H4 (cell line): ENCODE data around the gene APOL4. TPM values are rescaled to one million over a fixed set of nuclear protein-coding genes. Genes with fewer than 3 reads are reported as not detected.
A peak's percentile ranks its signal among the peaks of the same experiment; 100 is the strongest.
"Not testable (repeated sequence)": the region's sequence is repeated elsewhere in the genome, so short reads cannot be mapped to it uniquely, and the experiment has no call there.

ENCODE experiments used
- DNase-seq: peaks from one replicate; pipeline ENCODE4 v3.0.0-alpha.2; 2015; ENCODE audit warnings: low spot score
- total RNA-seq: library from RNA; depleted of rRNA; stranded (reverse); fragments of >200 nt; shearing (Covaris generic); gene quantifications from 2 replicates; pipeline ENCODE4 v1.2.3, GENCODE V29; 2014; rRNA removed

Gene APOL4, protein sequence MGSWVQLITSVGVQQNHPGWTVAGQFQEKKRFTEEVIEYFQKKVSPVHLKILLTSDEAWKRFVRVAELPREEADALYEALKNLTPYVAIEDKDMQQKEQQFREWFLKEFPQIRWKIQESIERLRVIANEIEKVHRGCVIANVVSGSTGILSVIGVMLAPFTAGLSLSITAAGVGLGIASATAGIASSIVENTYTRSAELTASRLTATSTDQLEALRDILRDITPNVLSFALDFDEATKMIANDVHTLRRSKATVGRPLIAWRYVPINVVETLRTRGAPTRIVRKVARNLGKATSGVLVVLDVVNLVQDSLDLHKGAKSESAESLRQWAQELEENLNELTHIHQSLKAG
- total RNA-seq, result 2.7 and 3.6 TPM in 2 replicates

GRCh38 chr22:36201630-36202319 lies at the start of gene APOL4:
Gene APOL4 (minus strand): TSS chr22:36201809. CDS start chr22:36201734, 75 bp downstream.
- DNase-seq, result no peak

GRCh38 chr22:36250292-36250960 lies 48.8 kb upstream of the APOL4 start:
- not testable (repeated sequence) for DNase-seq

GRCh38 chr22:36249160-36249559 lies 47.6 kb upstream of the APOL4 start:
- DNase-seq, result no peak

- no peak for DNase-seq
These were observed 46.3 kb upstream of the APOL4 start for GRCh38 chr22:36247955-36248354.

DNA sequence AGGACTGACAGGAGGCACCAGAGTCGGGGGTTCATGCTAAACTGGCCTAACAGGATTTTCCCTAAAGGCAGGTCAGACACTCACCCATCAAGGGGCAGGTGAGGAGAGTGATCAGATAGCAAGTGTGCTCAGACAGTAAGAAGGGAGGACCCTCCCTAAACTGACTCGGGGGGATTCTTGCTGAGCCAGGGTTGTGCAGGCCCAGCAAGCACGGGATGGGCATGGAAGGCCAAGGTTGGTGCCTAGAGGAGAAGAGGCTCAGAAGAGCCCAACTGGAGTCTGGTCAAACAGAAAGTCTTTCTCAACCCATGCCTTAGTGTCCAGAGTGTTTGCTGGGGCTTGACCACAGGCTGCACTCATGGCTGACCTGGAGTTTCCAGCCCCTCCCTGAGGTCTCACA lies 45.1 kb upstream of the APOL4 start:
- no peak for DNase-seq

- no peak for DNase-seq
These were observed 44.3 kb upstream of the APOL4 start for GRCh38 chr22:36245805-36246356.

DNA sequence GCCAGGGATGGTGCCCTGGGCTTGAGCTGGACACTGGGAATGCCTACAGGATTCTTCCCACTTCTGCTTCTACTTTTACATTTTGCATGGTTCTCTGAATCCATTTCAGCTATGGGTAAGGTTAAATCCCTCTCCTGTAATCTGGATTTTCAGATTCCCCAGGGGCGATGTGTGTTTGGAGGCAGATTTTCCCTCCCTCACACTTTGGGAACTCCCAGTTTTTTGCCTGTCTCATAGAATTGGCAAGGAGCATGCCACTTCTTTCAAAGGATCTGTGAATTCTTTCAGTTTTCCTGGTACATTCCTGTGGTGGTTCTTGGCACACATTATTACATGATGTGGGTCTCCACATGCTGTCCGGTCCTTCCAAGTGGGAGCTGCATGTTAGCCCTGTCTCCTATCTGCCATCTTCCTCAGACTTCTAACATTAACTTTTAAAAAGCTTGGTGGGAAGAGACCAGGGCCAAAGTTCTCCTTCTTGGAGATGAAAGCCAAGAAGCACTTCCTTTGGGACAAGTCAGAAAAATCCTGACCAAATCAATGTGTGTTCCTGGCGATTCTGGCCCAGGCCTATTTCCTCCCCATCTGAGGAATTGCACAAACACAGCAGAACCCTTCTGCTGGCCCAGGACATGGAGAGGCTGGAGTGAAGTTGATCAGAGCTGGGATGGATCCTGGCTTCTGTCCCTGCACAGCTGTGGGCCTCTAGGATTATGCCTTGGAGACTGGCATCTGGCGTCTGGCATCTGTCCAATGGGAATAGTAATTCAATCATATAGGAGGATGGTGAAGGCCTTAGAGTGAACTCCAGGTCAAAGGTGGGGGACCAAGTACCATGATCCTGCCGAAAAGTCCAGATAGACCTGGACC lies 43.1 kb upstream of the APOL4 start:
- no peak for DNase-seq

DNA sequence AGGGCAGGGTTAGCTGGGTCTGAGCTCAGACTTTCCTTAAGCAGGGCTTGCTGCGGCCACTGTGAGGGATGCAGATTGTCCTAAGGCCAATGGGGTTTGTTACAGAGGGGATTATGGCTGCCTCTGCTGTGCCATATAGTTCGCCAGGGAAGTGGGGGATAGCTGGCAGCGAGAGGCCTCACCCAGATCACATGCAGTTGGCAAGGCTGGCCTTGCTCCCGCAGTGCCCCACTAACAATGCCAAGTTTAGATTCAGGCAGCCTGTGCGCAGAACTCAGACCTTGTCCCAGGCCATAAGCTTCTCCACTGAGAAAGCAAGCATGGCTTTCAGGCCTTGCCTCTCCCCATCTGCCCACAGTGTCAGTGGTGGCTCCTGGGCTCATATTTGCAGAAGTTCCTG lies 42.4 kb upstream of the APOL4 start:
- DNase-seq, result no peak

DNA sequence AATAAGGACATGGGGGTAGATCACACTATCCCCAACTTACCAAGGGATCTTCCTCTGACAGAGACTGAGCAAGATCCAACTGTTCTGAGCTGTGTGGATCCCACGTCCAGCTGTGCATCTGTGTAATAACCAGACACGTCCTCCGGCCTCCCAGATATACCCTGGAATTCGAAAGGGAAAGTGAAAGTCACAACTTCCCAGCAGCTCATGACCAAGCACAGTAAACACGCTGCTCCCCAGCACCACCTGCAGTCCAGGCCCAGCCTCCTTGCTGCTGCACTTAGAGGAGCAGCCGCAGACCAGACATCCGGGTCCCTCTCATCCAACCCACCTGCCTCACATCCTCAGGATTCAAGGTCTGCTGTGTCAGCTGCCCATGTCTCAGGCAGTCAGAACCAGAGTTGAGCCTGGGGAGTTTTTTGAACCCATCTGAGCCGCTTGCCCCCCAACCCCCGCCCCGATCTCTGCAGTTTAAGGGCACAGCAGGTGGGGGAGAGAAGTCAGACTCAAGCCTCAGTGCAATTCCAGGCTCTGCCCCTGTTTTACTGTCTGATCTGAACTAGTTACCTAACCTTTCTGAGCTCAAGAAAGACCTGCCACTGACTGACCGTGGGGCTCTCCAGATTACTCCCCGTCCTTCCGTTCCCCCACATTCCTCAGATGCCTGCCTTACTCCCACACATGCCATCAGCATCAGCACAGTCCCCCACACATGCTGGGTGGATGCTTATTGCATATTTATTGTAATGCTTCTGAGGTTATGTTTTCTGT lies 38.0 kb upstream of the APOL4 start, which contains the start of gene APOL2:
TSS of gene APOL2 (minus strand) at position 127 of the 771 bp plus-strand sequence. CDS start 6,365 bp downstream, outside the sequence.
- DNase-seq, result peak; percentile 95

DNA sequence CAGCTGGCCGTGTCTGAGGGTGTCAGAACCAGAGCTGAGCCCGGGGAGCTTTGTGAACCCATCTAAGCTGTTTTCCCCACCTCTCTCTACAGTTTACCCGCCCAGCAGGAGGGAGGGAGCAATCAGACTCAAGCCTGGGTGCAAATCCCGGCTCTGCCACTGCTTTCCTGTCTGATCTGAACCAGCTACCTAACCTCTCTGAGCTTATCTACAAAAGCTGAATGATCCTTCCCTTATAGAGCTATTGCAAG lies 37.5 kb upstream of the APOL4 start:
- no peak for DNase-seq

GRCh38 chr22:36238373-36239149 lies 37.0 kb upstream of the APOL4 start:
- no peak for DNase-seq

DNA sequence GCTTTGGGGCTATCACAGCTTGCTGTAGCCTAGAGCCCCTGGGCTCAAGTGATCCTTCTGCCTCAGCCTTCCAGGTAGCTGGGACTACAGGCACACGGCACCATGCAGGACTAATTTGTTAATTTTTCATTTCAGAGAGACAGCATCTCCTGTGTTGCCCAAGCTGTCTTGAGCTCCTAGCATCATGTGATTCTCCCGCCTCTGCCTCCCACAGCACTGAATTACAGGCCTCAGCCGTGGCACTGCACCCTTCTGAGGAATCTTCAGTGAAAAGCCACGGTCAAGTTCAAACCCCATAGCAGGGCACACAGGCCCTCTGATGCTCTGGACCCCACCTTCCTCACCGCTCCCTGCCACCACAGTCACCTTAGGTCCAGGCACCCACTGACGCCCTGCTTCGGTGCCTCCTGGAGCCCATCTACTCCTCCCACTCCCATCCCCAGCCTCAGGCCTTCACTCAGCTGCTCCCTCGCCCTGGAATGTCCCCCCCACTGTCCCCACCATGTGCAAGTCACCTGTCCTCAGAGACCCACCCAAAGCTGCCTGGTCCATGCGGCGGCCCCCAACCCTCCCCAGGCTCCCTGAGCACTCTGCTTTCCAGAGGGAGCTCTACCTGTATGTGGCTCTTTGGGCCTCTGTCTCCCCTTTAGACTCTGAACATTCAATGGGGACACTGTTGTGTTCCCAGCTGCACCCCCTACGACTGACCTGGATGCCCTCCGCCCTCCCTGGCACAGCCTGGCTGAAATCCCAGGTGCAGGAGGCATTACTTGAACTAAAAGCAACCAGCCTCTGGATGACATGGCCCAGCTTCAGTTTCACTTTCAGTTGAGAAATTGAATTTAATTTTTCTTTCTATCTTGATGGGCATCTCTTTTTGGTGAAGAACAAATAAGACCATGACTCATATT lies 36.1 kb upstream of the APOL4 start:
- no peak for DNase-seq

DNA sequence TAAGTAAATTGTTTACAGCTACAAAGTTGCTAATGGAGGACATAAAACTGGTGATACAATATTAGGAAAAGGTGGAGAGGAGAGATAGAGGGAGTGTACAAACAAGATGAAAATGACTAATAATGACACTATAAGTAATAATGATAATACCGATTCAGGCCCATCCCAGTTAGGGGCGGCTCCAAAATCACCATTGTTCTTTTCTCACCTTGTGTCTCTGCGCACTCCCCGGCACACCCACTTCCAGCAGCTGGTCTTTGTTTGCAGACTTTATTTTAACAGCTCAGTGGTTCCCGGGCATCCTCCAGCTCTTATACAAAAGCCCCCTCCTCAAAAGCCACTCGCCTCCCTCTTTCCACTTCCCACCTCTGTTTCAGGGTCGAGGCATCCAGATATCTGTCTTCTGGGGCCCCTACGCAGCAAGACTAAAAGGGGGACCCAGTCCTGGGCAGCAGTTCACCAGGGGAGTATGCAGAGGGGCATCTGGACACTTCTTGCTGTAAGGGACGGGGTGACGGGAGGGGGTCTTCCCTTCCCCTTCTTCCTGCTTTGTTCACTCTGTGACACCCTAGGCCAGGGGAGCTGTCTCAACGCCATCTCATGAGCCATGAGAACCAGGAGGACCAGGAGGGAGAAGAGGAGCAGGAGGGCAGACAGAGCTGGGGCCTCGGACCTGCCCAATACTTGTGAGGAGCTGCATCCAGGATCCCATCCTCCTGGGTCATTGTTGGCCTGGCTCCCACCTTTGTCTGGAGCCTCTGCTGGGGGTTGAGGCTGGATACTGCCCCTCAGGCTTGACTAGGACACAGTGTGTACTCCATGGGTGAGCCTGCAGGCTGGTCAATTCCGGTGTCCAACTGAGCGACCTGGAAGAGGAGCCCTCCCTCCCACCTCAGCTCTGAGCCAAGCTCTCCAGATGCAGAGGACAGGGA lies 35.0 kb upstream of the APOL4 start:
- DNase-seq, result no peak

- DNase-seq, result no peak
These were observed 34.0 kb upstream of the APOL4 start for GRCh38 chr22:36235585-36235984.

DNA sequence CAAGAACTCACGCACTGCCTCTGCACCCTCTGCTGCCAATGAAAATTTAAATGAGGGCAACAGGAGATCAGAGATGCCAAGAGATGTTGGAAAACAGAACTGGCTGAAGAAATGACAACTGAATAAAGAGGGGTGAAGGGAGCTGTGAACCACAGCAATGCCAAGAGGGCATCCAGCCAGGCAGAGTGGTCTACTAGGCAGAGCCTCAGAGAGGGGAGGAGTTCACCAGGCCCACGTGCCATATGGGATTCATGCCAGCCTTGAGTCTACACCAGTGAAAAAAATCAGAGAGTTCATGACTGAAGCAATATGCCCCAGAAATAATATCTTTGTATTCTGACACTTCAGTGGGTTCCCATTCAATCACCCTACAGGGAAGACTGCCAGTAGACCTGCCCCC lies 33.3 kb upstream of the APOL4 start:
- no peak for DNase-seq

GRCh38 chr22:36234213-36234612 lies 32.6 kb upstream of the APOL4 start:
- DNase-seq, result no peak

- no peak for DNase-seq
These were observed 32.2 kb upstream of the APOL4 start for GRCh38 chr22:36233796-36234195.
